SK-N-SH treated with all-trans-retinoic acid at 6 μM for 48 hours (cell line): ENCODE data around the gene MYO5B.

ENCODE experiments used
- ATAC-seq: fragments of 200-7000 bp; cut with Tn5 transposase; 3 replicates; pipeline ENCODE4 v1.9.1; 2020; ENCODE audit warnings: mild to moderate bottlenecking, moderate library complexity
- ARNTL ChIP-seq: fragments of 450-650 bp; formaldehyde crosslinking; IDR thresholded peaks from 2 replicates; pipeline ENCODE4 v1.5.0; 2020; ENCODE audit warnings: low read depth, mild to moderate bottlenecking, moderate library complexity, borderline replicate concordance
- BACH2 ChIP-seq: fragments of 250-450 bp; sonication (Bioruptor Pico); IDR thresholded peaks from 2 replicates; pipeline ENCODE4 v1.9.0; 2021; ENCODE audit warnings: mild to moderate bottlenecking, borderline replicate concordance
- CSDC2 ChIP-seq: fragments of 250-450 bp; sonication (Bioruptor Pico); IDR thresholded peaks from 2 replicates; pipeline ENCODE4 v1.5.0; 2020; ENCODE audit warnings: mild to moderate bottlenecking, moderate library complexity
- ESRRG ChIP-seq: fragments of 250-450 bp; sonication (Bioruptor Pico); IDR thresholded peaks from 2 replicates; pipeline ENCODE4 v1.6.1; 2021; ENCODE audit warnings: mild to moderate bottlenecking
- GLIS3 ChIP-seq: fragments of 250-450 bp; sonication (Bioruptor Pico); IDR thresholded peaks from 2 replicates; pipeline ENCODE4 v1.5.0; 2020; ENCODE audit warnings: mild to moderate bottlenecking, moderate library complexity
- ISL1 ChIP-seq: fragments of 250-450 bp; sonication (Bioruptor Pico); IDR thresholded peaks from 2 replicates; pipeline ENCODE4 v2.1.2; 2022; ENCODE audit warnings: mild to moderate bottlenecking, moderate library complexity
- OSR1 ChIP-seq: fragments of 250-450 bp; sonication (Bioruptor Pico); IDR thresholded peaks from 2 replicates; pipeline ENCODE4 v1.8.0; 2022; ENCODE audit warnings: moderate library complexity, mild to moderate bottlenecking, inconsistent platforms
- PPARA ChIP-seq: fragments of 250-450 bp; sonication (Bioruptor Pico); IDR thresholded peaks from 2 replicates; pipeline ENCODE4 v1.5.0; 2020; ENCODE audit warnings: mild to moderate bottlenecking, borderline replicate concordance
- RARB ChIP-seq: fragments of 250-450 bp; sonication (Bioruptor Pico); IDR thresholded peaks from 2 replicates; pipeline ENCODE4 v1.8.0; 2021; ENCODE audit warnings: mild to moderate bottlenecking, moderate library complexity
- SNAI2 ChIP-seq: fragments of 250-450 bp; sonication (Bioruptor Pico); IDR thresholded peaks from 2 replicates; pipeline ENCODE4 v1.5.0; 2020; ENCODE audit warnings: mild to moderate bottlenecking, moderate library complexity
- TCF4 ChIP-seq: fragments of 250-450 bp; sonication (Bioruptor Pico); IDR thresholded peaks from 2 replicates; pipeline ENCODE4 v1.8.0; 2021; ENCODE audit warnings: mild to moderate bottlenecking, moderate library complexity, borderline replicate concordance
- TOX ChIP-seq: fragments of 250-450 bp; sonication (Bioruptor Pico); IDR thresholded peaks from 2 replicates; pipeline ENCODE4 v1.8.0; 2021; ENCODE audit warnings: mild to moderate bottlenecking, moderate library complexity, borderline replicate concordance
- ZC3H10 ChIP-seq: fragments of 250-450 bp; sonication (Bioruptor Pico); IDR thresholded peaks from 2 replicates; pipeline ENCODE4 v1.5.1; 2021; ENCODE audit warnings: mild to moderate bottlenecking, moderate library complexity
- ZFP3 ChIP-seq: fragments of 250-450 bp; sonication (Bioruptor Pico); IDR thresholded peaks from 2 replicates; pipeline ENCODE4 v1.5.0; 2020; ENCODE audit warnings: mild to moderate bottlenecking, moderate library complexity
- ZFP30 ChIP-seq: fragments of 450-650 bp; formaldehyde crosslinking; IDR thresholded peaks from 2 replicates; pipeline ENCODE4 v1.5.0; 2022; ENCODE audit warnings: mild to moderate bottlenecking, moderate library complexity
- ZNF565 ChIP-seq: fragments of 450-650 bp; formaldehyde crosslinking; conservative IDR thresholded peaks from 2 replicates; pipeline ENCODE4 v1.5.0; 2020; ENCODE audit warnings: low read depth, mild to moderate bottlenecking, moderate library complexity
- ZNF70 ChIP-seq: fragments of 450-650 bp; formaldehyde crosslinking; IDR thresholded peaks from 2 replicates; pipeline ENCODE4 v1.5.0; 2020; ENCODE audit warnings: mild to moderate bottlenecking, moderate library complexity
- ZNF8 ChIP-seq: fragments of 450-650 bp; formaldehyde crosslinking; IDR thresholded peaks from 2 replicates; pipeline ENCODE4 v1.5.0; 2020; ENCODE audit warnings: mild to moderate bottlenecking, moderate library complexity
- TF ChIP-seq, protein P1 (sequence below): fragments of 250-450 bp; sonication (Bioruptor Pico); IDR thresholded peaks from 2 replicates; pipeline ENCODE4 v1.8.0; 2021; ENCODE audit warnings: low read depth, mild to moderate bottlenecking, moderate library complexity, borderline replicate concordance
- TF ChIP-seq, protein P2 (sequence below): fragments of 250-450 bp; sonication (Bioruptor Pico); IDR thresholded peaks from 2 replicates; pipeline ENCODE4 v1.5.1; 2020; ENCODE audit warnings: low read depth, mild to moderate bottlenecking, moderate library complexity
- TF ChIP-seq, protein P3 (sequence below): fragments of 250-450 bp; sonication (Bioruptor Pico); IDR thresholded peaks from 2 replicates; pipeline ENCODE4 v1.8.0; 2020; ENCODE audit warnings: mild to moderate bottlenecking, moderate library complexity, borderline replicate concordance

Gene MYO5B

DNA sequence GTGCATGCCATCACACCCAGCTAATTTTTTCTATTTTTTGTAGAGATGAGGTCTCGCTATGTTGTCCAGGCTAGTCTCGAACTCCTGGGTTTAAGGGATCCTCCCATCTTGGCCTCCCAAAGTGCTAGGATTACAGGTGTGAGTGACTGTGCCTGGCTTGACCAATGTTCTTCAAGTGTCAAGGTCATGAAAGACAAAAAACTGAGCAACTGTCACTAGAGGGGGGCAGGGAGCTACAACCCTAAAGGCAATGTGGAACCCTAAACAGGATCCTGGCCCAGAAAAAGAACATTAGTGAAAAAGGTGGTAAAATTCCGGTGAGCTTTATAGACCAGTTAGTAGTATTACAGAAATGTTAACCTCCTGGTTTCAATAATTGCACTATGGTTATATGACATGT is 7.3 kb downstream of the MYO5B start:
- TF ChIP-seq BACH2 (no peak), ZNF8 (CRISPR knock-in tag) (no peak), ZFP30 (CRISPR knock-in tag) (no peak), ZFP3 (CRISPR knock-in tag) (no peak), TOX (CRISPR knock-in tag) (no peak), PPARA (CRISPR knock-in tag) (no peak), SNAI2 (CRISPR knock-in tag) (no peak), RARB (no peak), GLIS3 (CRISPR knock-in tag) (no peak), ZNF565 (no peak), ESRRG (CRISPR knock-in tag) (no peak), OSR1 (CRISPR knock-in tag) (no peak), CSDC2 (no peak), ISL1 (CRISPR knock-in tag) (no peak), ARNTL (CRISPR knock-in tag) (no peak)
- TF ChIP-seq, protein P1, sequence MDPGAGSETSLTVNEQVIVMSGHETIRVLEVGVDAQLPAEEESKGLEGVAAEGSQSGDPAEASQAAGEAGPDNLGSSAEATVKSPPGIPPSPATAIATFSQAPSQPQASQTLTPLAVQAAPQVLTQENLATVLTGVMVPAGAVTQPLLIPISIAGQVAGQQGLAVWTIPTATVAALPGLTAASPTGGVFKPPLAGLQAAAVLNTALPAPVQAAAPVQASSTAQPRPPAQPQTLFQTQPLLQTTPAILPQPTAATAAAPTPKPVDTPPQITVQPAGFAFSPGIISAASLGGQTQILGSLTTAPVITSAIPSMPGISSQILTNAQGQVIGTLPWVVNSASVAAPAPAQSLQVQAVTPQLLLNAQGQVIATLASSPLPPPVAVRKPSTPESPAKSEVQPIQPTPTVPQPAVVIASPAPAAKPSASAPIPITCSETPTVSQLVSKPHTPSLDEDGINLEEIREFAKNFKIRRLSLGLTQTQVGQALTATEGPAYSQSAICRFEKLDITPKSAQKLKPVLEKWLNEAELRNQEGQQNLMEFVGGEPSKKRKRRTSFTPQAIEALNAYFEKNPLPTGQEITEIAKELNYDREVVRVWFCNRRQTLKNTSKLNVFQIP (CRISPR knock-in tag), result no peak
- TF ChIP-seq, protein P2, sequence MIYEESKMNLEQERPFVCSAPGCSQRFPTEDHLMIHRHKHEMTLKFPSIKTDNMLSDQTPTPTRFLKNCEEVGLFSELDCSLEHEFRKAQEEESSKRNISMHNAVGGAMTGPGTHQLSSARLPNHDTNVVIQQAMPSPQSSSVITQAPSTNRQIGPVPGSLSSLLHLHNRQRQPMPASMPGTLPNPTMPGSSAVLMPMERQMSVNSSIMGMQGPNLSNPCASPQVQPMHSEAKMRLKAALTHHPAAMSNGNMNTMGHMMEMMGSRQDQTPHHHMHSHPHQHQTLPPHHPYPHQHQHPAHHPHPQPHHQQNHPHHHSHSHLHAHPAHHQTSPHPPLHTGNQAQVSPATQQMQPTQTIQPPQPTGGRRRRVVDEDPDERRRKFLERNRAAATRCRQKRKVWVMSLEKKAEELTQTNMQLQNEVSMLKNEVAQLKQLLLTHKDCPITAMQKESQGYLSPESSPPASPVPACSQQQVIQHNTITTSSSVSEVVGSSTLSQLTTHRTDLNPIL (CRISPR knock-in tag), result no peak
- TF ChIP-seq, protein P3, sequence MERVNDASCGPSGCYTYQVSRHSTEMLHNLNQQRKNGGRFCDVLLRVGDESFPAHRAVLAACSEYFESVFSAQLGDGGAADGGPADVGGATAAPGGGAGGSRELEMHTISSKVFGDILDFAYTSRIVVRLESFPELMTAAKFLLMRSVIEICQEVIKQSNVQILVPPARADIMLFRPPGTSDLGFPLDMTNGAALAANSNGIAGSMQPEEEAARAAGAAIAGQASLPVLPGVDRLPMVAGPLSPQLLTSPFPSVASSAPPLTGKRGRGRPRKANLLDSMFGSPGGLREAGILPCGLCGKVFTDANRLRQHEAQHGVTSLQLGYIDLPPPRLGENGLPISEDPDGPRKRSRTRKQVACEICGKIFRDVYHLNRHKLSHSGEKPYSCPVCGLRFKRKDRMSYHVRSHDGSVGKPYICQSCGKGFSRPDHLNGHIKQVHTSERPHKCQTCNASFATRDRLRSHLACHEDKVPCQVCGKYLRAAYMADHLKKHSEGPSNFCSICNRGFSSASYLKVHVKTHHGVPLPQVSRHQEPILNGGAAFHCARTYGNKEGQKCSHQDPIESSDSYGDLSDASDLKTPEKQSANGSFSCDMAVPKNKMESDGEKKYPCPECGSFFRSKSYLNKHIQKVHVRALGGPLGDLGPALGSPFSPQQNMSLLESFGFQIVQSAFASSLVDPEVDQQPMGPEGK (CRISPR knock-in tag), result no peak
- ATAC-seq, result no peak

DNA sequence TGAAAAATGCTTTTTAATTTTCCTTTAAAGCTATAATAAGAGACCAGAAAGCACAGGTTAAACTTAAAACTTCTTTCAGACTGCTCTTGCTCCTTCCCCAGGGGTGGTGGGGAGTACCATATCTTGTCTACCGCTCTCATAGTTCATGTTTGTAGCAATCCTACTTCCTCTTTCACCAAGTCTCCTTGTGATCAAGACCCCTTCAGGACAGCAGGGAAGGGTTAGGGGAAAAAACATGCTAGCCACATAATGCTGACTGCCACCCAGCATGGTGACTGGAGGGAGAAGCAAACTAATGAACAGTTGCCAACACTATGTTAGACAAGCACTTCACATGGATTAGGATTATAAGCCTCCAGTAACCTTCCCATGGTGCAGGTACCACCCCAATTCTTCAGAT is 8.6 kb downstream of the MYO5B start:
- TF ChIP-seq ZFP3 (CRISPR knock-in tag), result no peak
- no peak for TF ChIP-seq ZNF70
- TF ChIP-seq, protein P3 (CRISPR knock-in tag), result no peak
- no peak for TF ChIP-seq TCF4 (CRISPR knock-in tag)
- TF ChIP-seq OSR1 (CRISPR knock-in tag), result no peak
- TF ChIP-seq, protein P1 (CRISPR knock-in tag), result no peak
- TF ChIP-seq ISL1 (CRISPR knock-in tag), result no peak
- TF ChIP-seq ZC3H10, result no peak
- no peak for TF ChIP-seq GLIS3 (CRISPR knock-in tag)
- no peak for TF ChIP-seq ESRRG (CRISPR knock-in tag)
- TF ChIP-seq CSDC2, result no peak
- TF ChIP-seq, protein P2 (CRISPR knock-in tag), result no peak
- TF ChIP-seq ZFP30 (CRISPR knock-in tag), result no peak
- no peak for TF ChIP-seq ZNF8 (CRISPR knock-in tag)
- no peak for TF ChIP-seq ARNTL (CRISPR knock-in tag)
- TF ChIP-seq RARB, result no peak
- TF ChIP-seq TOX (CRISPR knock-in tag), result no peak
- TF ChIP-seq PPARA (CRISPR knock-in tag), result no peak
- no peak for TF ChIP-seq BACH2
- TF ChIP-seq SNAI2 (CRISPR knock-in tag), result no peak
- no peak for ATAC-seq
